ENCODE measurements around the gene MRPS18B.

The MRPS18B gene

DNA sequence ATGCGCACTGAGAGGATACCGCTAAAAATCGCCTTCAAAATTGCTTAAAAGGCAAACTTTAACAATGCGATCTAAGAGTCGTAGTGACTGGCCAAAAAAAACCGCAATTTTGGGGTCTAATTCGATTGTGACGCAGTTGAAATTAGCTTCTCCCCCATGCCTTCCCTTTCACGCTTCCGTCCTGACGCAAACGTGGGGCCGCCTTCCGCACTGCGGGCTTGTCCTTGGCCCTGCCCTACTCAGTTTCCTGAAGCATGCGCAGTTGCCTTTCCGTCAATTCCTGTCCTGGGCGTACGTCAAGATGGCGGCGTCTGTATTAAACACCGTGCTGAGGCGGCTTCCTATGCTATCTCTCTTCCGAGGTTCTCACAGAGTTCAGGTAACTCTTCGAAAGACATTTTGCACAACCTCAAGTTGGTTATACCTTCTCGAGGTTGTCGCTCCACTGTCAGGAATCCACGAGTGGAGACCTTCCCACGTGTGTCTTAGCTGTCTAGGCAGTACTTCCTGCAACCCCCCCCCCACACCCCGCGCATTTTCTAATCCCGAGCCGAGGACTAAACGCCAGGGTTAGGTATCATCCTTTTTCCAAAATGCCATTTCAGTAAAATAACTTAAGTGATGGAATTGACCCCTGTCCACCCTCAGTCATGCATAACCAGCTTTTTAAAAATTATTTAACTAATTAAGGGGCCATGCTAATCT lies at the start of gene MRPS18B:
MRPS18B (plus strand) TSS at position 276 of the 705 bp plus-strand sequence; CDS start at position 302, 26 bp downstream.
- H3K9me3 Mint-ChIP-seq, result no peaks in the 10 kb centered on the region
- peaks cover 40% of the 10 kb centered on the region for H3K4me1 Mint-ChIP-seq
- H3K27ac Mint-ChIP-seq, result peak within 1 kb of the TSS; percentile 99
- peaks cover 61% of the 10 kb centered on the region for H3K36me3 Mint-ChIP-seq
- peaks cover 5% of the 10 kb centered on the region for H3K27me3 Mint-ChIP-seq
- CTCF ChIA-PET, result interaction anchor here (0.6 to 1.4 kb wide), 8 partner anchors 23 to 261 kb away, joined by 3 to 11 read pairs (median 3); partner anchors contain the start of gene MDC1
- H3K4me3 Mint-ChIP-seq, result peak within 1 kb of the TSS; percentile 93
- DNase-seq, result peak; percentile 99

DNA sequence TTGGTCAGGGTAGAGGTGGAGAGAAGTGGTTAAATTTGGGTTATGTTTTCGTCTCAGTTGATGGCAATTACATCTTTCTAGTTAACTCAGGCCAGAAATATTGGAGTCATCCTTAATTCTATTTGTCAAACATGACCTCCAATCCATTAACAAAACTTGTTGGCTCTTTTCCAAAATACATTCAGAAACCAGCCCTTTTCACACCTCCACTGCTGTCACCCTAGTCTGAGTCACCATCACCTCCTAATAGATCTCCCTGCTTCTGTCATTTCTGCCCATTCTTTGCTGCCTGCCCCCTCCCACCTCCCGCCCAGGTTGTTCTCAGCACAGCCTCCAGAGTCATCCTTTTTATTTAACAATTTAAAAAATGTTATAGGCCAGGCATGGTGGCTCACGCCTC lies 49.4 kb upstream of the MRPS18B start:
- H3K27ac Mint-ChIP-seq, result no peak overlapping the region
- H3K27me3 Mint-ChIP-seq, result peaks cover 13% of the 10 kb centered on the region
- CTCF ChIA-PET, result no interaction called here
- DNase-seq, result no peak
- H3K9me3 Mint-ChIP-seq, result no peaks in the 10 kb centered on the region
- H3K4me3 Mint-ChIP-seq, result no peak overlapping the region
- peaks cover 9% of the 10 kb centered on the region for H3K36me3 Mint-ChIP-seq
- H3K4me1 Mint-ChIP-seq, result peaks cover 41% of the 10 kb centered on the region

DNA sequence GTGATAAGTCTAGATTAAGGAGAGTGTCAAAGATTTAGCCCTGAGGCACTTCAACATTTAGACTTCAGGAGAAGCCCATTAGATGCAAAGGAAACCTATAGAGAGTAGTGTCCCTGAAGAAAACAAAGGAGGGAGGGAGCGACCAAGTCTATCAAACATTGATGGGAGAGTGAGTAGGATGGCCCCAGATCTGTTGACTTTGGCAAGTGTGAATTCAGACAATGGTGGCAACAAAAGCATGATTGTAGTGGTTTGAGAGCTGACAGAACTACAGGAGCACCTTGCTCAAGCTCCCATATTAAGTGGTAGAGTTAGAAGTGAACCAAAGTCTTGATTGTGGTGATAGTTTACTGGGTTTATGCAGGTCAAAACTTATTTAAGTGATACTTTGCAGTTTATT lies 47.4 kb upstream of the MRPS18B start:
- Mint-ChIP-seq H3K4me1 (peaks cover 57% of the 10 kb centered on the region), H3K27me3 (peaks cover 13% of the 10 kb centered on the region), H3K4me3 (peak overlapping the region; percentile 95)

DNA sequence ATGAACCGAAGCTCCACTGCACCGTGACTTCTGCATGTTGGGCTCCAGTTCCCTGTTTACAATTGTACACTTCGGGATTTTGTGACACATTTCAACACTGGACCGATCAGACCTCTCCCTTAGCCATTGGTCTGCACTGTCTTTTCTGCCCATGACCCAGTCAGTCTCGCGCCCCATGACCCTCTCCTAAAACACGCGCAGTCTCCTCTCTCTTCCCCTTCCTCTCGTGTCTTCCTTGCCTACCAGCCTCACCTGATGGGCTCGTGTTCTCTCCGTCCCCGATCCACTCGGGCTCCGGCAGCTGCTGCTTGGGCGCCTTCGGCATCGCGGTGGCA lies 46.9 kb upstream of the MRPS18B start:
- no peak for DNase-seq
- H3K36me3 Mint-ChIP-seq, result peaks cover 16% of the 10 kb centered on the region
- H3K27me3 Mint-ChIP-seq, result peaks cover 13% of the 10 kb centered on the region
- CTCF ChIA-PET, result interaction anchor here (1.0 to 2.3 kb wide), 6 partner anchors 14 to 120 kb away, joined by 3 to 8 read pairs (median 6); partner anchors contain the start of gene PRR3
- peak overlapping the region; percentile 95 for H3K27ac Mint-ChIP-seq
- H3K9me3 Mint-ChIP-seq, result no peaks in the 10 kb centered on the region
- H3K4me1 Mint-ChIP-seq, result peaks cover 59% of the 10 kb centered on the region
- peak overlapping the region; percentile 95 for H3K4me3 Mint-ChIP-seq

More for the DNA sequence above, 47.4 kb upstream of the MRPS18B start:
- peak overlapping the region; percentile 95 for H3K27ac Mint-ChIP-seq
- no peak for DNase-seq
- peaks cover 16% of the 10 kb centered on the region for H3K36me3 Mint-ChIP-seq
- no peaks in the 10 kb centered on the region for H3K9me3 Mint-ChIP-seq
- CTCF ChIA-PET, result interaction anchor here (1.2 to 2.3 kb wide), 7 partner anchors 24 to 120 kb away, joined by 3 to 8 read pairs (median 3); no protein-coding TSS in a partner anchor

DNA sequence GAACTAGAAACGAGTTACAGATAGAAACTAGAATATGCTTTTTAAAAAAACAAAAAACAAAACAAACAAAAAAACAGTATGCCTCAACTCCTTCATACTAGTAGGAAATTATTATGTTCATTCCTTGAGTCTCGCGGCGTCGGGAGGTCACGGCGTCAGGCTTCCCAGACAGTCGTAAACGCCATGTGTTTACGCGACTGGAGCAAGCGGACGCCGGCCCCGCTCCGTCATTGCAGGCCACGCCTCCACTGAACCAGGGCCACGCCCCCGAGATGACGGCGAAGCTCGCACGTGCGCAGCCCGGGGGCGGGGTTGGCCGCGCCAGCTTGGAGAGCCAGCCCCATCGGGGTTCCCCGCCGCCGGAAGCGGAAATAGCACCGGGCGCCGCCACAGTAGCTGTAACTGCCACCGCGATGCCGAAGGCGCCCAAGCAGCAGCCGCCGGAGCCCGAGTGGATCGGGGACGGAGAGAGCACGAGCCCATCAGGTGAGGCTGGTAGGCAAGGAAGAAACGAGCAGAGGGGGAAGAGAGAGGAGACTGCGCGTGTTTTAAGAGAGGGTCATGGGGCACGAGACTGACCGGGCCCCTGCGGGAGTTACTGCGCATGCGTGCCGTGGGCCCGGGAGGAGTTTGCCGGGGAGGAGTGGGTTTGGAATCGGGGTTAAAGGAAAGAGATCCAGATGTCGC lies 46.4 kb upstream of the MRPS18B start, which contains the start of gene ABCF1:
ABCF1 (plus strand) TSS at position 368 of the 687 bp plus-strand sequence; CDS start at position 414, 46 bp downstream.
- peak within 1 kb of the TSS; percentile 95 for H3K27ac Mint-ChIP-seq
- H3K9me3 Mint-ChIP-seq, result no peaks in the 10 kb centered on the region
- DNase-seq, result peak; percentile 99
- H3K4me1 Mint-ChIP-seq, result peaks cover 59% of the 10 kb centered on the region
- CTCF ChIA-PET, result interaction anchor here (0.8 to 2.3 kb wide), 6 partner anchors 14 to 121 kb away, joined by 3 to 7 read pairs (median 4); partner anchors contain the start of gene PRR3
- peaks cover 16% of the 10 kb centered on the region for H3K36me3 Mint-ChIP-seq
- peaks cover 13% of the 10 kb centered on the region for H3K27me3 Mint-ChIP-seq
- H3K4me3 Mint-ChIP-seq, result peak within 1 kb of the TSS; percentile 95

DNA sequence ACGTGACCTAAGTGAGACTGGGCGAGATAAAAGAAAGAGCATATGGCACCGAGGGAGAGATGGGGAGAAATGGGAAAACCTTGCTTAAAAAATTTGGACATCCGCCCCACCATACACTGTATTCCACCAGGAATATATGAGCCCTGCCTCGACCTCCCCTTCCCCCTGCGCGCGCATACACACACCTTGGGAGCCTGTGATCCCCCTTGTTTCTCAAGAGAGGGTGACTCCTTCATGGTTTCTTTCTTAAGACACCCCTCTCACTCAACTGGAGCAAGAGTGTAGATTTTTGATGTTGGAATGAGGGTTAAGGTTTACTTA lies 45.9 kb upstream of the MRPS18B start:
- H3K27me3 Mint-ChIP-seq, result peaks cover 13% of the 10 kb centered on the region
- H3K4me3 Mint-ChIP-seq, result peak overlapping the region; percentile 95
- no peaks in the 10 kb centered on the region for H3K9me3 Mint-ChIP-seq
- H3K36me3 Mint-ChIP-seq, result peaks cover 20% of the 10 kb centered on the region
- H3K4me1 Mint-ChIP-seq, result peaks cover 63% of the 10 kb centered on the region
- no peak for DNase-seq
- peak overlapping the region; percentile 95 for H3K27ac Mint-ChIP-seq
- CTCF ChIA-PET, result interaction anchor here (0.8 to 2.3 kb wide), 3 partner anchors 15 to 41 kb away, joined by 3 to 6 read pairs (median 5); partner anchors contain the start of gene PRR3

DNA sequence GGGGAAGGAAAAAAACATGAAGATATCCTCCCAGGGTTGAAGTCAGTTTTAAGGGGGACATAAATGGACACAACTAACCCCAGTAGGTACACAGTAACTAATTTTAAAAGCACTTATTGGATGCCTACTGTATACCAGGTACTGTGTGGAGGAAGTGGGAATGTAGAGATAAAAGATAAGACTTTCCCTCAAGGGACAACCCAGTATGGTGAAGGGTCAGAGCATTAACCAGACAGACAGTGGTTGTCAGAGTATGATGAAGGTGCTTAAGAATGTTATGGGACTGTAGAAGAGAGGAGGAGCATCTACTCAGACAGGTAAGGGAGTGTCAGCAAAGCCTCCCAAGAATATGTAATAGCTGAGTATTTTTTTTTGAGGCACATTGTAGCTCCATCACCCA lies 45.5 kb upstream of the MRPS18B start:
- Mint-ChIP-seq H3K27ac (peak overlapping the region; percentile 95), H3K4me1 (peaks cover 64% of the 10 kb centered on the region), H3K36me3 (peaks cover 24% of the 10 kb centered on the region), H3K4me3 (peak overlapping the region; percentile 95), H3K27me3 (peaks cover 13% of the 10 kb centered on the region), H3K9me3 (no peaks in the 10 kb centered on the region)
- DNase-seq, result no peak
- CTCF ChIA-PET, result no interaction called here

DNA sequence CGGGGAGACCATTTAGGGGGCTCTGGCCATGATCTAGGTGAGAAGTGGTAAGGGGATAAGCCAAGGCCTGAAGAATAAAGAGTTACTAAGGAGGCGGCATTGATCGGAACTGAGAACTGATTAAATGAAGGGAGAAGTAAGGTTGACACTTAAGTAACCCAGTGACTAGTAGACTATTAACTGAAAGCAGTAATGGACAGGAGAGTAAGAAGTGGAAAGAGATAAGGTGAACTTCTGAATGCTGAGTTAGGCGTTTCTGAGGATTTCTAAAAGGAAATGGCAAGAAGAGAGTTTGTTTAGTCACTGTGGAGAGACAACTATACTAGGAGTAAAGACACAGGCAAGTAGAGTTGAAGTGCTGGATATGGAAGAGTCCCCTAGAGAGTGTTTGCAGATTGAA lies 44.5 kb upstream of the MRPS18B start:
- Mint-ChIP-seq H3K4me3 (peak overlapping the region; percentile 16), H3K27me3 (peaks cover 13% of the 10 kb centered on the region), H3K27ac (peak overlapping the region; percentile 2), H3K4me1 (peaks cover 63% of the 10 kb centered on the region), H3K9me3 (no peaks in the 10 kb centered on the region), H3K36me3 (peaks cover 34% of the 10 kb centered on the region)
- CTCF ChIA-PET, result interaction anchor here (1.0 to 1.4 kb wide), 2 partner anchors 32 to 90 kb away, joined by 3 to 7 read pairs; no protein-coding TSS in a partner anchor
- no peak for DNase-seq

DNA sequence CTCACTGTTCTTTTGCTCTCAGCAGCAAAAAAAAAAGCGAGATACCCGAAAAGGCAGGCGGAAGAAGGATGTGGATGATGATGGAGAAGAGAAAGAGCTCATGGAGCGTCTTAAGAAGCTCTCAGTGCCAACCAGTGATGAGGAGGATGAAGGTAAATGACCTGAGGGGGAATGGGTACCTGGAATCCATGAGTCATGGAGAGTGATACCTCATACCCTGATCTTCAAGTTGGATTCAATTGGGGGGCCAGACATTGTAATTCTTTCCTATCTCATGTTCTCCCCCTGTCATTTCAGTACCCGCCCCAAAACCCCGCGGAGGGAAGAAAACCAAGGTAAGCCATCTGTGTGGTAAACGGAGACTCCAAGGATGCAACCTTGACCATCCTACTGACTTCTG lies 39.6 kb upstream of the MRPS18B start:
- H3K4me3 Mint-ChIP-seq, result no peak overlapping the region
- no peaks in the 10 kb centered on the region for H3K27me3 Mint-ChIP-seq
- no peak overlapping the region for H3K27ac Mint-ChIP-seq
- no peaks in the 10 kb centered on the region for H3K9me3 Mint-ChIP-seq
- peaks cover 25% of the 10 kb centered on the region for H3K4me1 Mint-ChIP-seq
- CTCF ChIA-PET, result interaction anchor here (1.0 kb wide), 3 partner anchors 33 to 144 kb away, joined by 3 to 4 read pairs (median 3); no protein-coding TSS in a partner anchor
- no peak for DNase-seq
- peaks cover 64% of the 10 kb centered on the region for H3K36me3 Mint-ChIP-seq

DNA sequence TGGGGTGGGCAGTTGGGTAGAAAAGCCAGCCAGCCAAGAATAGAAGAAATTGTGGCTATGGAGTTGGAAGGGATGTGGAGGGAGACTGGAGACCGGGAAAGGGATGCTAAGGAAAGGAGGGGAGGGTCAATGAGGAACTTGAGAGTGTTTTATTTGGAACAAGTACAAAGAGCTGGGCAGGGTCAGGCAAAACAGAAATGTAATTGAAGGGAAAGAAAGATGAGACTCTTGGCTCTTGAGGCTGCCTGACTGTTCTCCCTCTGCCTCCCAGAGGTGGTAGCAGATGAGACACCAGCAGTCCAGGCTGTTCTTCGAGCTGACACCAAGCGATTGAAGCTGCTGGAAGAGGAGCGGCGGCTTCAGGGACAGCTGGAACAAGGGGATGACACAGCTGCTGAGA lies 33.7 kb upstream of the MRPS18B start:
- DNase-seq, result no peak
- Mint-ChIP-seq H3K27me3 (no peaks in the 10 kb centered on the region), H3K4me1 (no peaks in the 10 kb centered on the region), H3K4me3 (no peak overlapping the region), H3K9me3 (no peaks in the 10 kb centered on the region), H3K27ac (no peak overlapping the region), H3K36me3 (peaks cover 69% of the 10 kb centered on the region)
- CTCF ChIA-PET, result interaction anchor here (1.2 to 7.0 kb wide), 4 partner anchors 13 to 99 kb away, joined by 4 to 34 read pairs (median 5); no protein-coding TSS in a partner anchor

DNA sequence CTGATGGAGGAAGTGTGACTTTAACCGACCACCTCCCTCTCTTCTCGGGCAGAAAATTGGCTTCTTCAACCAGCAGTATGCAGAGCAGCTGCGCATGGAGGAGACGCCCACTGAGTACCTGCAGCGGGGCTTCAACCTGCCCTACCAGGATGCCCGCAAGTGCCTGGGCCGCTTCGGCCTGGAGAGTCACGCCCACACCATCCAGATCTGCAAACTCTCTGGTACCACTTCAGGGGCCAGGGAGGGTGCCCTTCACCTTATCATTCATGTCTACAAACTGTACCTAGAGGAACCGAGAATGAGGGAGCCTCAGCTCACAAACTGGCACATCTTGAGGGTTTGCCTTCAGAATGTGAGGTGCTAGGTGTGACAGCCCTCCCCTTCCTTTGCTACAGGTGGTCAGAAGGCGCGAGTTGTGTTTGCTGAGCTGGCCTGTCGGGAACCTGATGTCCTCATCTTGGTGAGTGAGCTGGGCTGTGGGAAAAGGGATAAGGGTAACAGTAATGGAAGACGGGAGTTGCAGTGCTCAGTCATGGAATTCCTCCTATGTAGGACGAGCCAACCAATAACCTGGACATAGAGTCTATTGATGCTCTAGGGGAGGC lies 27.8 kb upstream of the MRPS18B start:
- no peak overlapping the region for H3K27ac Mint-ChIP-seq
- peaks cover 54% of the 10 kb centered on the region for H3K36me3 Mint-ChIP-seq
- CTCF ChIA-PET, result interaction anchor here (0.7 to 1.9 kb wide), 5 partner anchors 10 to 108 kb away, joined by 3 to 7 read pairs (median 5); no protein-coding TSS in a partner anchor
- DNase-seq, result no peak
- no peaks in the 10 kb centered on the region for H3K4me1 Mint-ChIP-seq
- H3K4me3 Mint-ChIP-seq, result no peak overlapping the region
- no peaks in the 10 kb centered on the region for H3K9me3 Mint-ChIP-seq
- no peaks in the 10 kb centered on the region for H3K27me3 Mint-ChIP-seq

DNA sequence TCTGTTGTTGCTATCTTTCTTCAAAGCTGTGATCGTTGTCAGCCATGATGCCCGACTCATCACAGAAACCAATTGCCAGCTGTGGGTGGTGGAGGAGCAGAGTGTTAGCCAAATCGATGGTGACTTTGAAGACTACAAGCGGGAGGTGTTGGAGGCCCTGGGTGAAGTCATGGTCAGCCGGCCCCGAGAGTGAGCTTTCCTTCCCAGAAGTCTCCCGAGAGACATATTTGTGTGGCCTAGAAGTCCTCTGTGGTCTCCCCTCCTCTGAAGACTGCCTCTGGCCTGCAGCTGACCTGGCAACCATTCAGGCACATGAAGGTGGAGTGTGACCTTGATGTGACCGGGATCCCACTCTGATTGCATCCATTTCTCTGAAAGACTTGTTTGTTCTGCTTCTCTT lies 27.1 kb upstream of the MRPS18B start:
- Mint-ChIP-seq H3K27ac (no peak overlapping the region), H3K4me3 (no peak overlapping the region), H3K4me1 (peaks cover 1% of the 10 kb centered on the region), H3K27me3 (no peaks in the 10 kb centered on the region), H3K9me3 (no peaks in the 10 kb centered on the region), H3K36me3 (peaks cover 52% of the 10 kb centered on the region)
- no peak for DNase-seq
- CTCF ChIA-PET, result interaction anchor here (0.7 to 1.9 kb wide), 5 partner anchors 10 to 108 kb away, joined by 3 to 7 read pairs (median 5); no protein-coding TSS in a partner anchor

DNA sequence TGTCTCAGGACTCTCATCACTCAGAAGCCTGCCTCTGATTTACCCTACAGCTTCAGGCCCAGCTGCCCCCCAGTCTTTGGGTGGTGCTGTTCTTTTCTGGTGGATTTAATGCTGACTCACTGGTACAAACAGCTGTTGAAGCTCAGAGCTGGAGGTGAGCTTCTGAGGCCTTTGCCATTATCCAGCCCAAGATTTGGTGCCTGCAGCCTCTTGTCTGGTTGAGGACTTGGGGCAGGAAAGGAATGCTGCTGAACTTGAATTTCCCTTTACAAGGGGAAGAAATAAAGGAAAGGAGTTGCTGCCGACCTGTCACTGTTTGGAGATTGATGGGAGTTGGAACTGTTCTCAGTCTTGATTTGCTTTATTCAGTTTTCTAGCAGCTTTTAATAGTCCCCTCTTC lies 26.6 kb upstream of the MRPS18B start:
- H3K9me3 Mint-ChIP-seq, result no peaks in the 10 kb centered on the region
- no peak for DNase-seq
- no peak overlapping the region for H3K4me3 Mint-ChIP-seq
- no peaks in the 10 kb centered on the region for H3K27me3 Mint-ChIP-seq
- H3K4me1 Mint-ChIP-seq, result peaks cover 2% of the 10 kb centered on the region
- H3K36me3 Mint-ChIP-seq, result peaks cover 50% of the 10 kb centered on the region
- CTCF ChIA-PET, result interaction anchor here (0.7 to 1.9 kb wide), 4 partner anchors 35 to 109 kb away, joined by 3 to 7 read pairs (median 5); no protein-coding TSS in a partner anchor
- H3K27ac Mint-ChIP-seq, result no peak overlapping the region

DNA sequence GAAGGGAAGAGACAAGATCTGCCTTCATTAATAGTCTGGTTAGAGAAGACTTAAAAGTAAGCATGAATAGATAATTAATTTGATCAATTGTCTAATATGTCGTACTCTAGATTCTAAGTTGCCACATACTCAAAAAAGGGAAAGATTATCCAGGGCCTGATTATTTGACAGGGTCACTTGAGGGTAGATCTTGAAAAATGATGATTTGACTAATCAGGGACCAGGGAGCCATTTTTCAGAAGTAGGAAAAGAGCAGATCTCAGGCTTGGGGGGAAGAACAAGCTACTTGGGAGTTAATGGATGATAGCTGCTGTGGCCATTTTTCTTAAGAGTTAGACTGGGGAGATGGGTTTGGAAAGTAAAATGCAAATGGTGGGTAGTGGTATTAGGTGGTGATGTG lies 25.4 kb upstream of the MRPS18B start:
- H3K27ac Mint-ChIP-seq, result no peak overlapping the region

More for the DNA sequence above, 25.4 kb upstream of the MRPS18B start:
- Mint-ChIP-seq H3K36me3 (peaks cover 45% of the 10 kb centered on the region), H3K27me3 (no peaks in the 10 kb centered on the region), H3K4me3 (no peak overlapping the region), H3K9me3 (no peaks in the 10 kb centered on the region), H3K4me1 (peaks cover 3% of the 10 kb centered on the region)
- no peak for DNase-seq
- CTCF ChIA-PET, result interaction anchor here (0.9 to 1.2 kb wide), 3 partner anchors 18 to 109 kb away, joined by 3 to 4 read pairs (median 3); no protein-coding TSS in a partner anchor

Data from activated naive CD4-positive, alpha-beta T cell treated with anti-CD3 and anti-CD28 coated beads, Interleukin-2, amount 10 ng/mL, durations not matched to agents 7 days and 5 days (primary cell).